DOHH2 (cell line): Measurements from ENCODE around the gene PLCB4.

ENCODE experiments used
- H3F3A ChIP-seq: fragments of 200-600 bp; sonication (generic), shearing (Covaris generic); 2 replicates; pipeline ENCODE4 v1.6.0; 2016; ENCODE audit warnings: antibody characterized with exemption, mild to moderate bottlenecking; ENCODE audit not compliant: control insufficient read depth, insufficient read depth
- H3K27ac ChIP-seq: fragments of 200-600 bp; sonication (generic); 2 replicates; pipeline ENCODE4 v1.5.1; 2014; ENCODE audit warnings: low read depth, mild to moderate bottlenecking, low read length, moderate library complexity
- H3K27me3 ChIP-seq: fragments of 200-600 bp; sonication (generic); 2 replicates; pipeline ENCODE4 v1.6.1; 2014; ENCODE audit warnings: mild to moderate bottlenecking, low read length, mixed read lengths; ENCODE audit not compliant: control insufficient read depth
- H3K36me3 ChIP-seq: fragments of 200-600 bp; sonication (generic); 2 replicates; pipeline ENCODE4 v1.6.1; 2014; ENCODE audit warnings: mild to moderate bottlenecking, low read length, moderate library complexity, mixed read lengths; ENCODE audit not compliant: control insufficient read depth
- H3K4me1 ChIP-seq: fragments of 200-600 bp; sonication (generic); 2 replicates; pipeline ENCODE4 v1.6.1; 2014; ENCODE audit warnings: mild to moderate bottlenecking, low read length, mixed read lengths; ENCODE audit not compliant: control insufficient read depth
- H3K4me2 ChIP-seq: fragments of 200-600 bp; sonication (generic); 2 replicates; pipeline ENCODE4 v1.6.0; 2014; ENCODE audit warnings: mild to moderate bottlenecking, low read length, moderate library complexity
- H3K4me3 ChIP-seq: fragments of 200-600 bp; sonication (generic); 2 replicates; pipeline ENCODE4 v1.5.1; 2014; ENCODE audit warnings: mild to moderate bottlenecking, low read length, mixed read lengths
- H3K79me2 ChIP-seq: fragments of 200-600 bp; sonication (generic); 2 replicates; pipeline ENCODE4 v1.6.1; 2014; ENCODE audit warnings: mild to moderate bottlenecking, low read length, mixed read lengths; ENCODE audit not compliant: control insufficient read depth
- H3K9me2 ChIP-seq: fragments of 200-600 bp; sonication (generic); replicated peaks from 2 replicates; pipeline ENCODE4 v1.6.1; 2014; ENCODE audit warnings: mild to moderate bottlenecking, low read length, mixed read lengths; ENCODE audit not compliant: control insufficient read depth
- H3K9me3 ChIP-seq: fragments of 200-600 bp; sonication (generic); 2 replicates; pipeline ENCODE4 v1.6.1; 2014; ENCODE audit warnings: antibody characterized with exemption, low read length, mixed read lengths; ENCODE audit not compliant: control insufficient read depth, insufficient read depth
- H4K20me1 ChIP-seq: fragments of 200-600 bp; sonication (generic); 2 replicates; pipeline ENCODE4 v1.6.0; 2014; ENCODE audit warnings: low read depth, mild to moderate bottlenecking, antibody characterized with exemption, low read length, moderate library complexity; ENCODE audit not compliant: control insufficient read depth, insufficient read depth
- EZH2phosphoT487 ChIP-seq: fragments of 200-600 bp; sonication (generic); IDR thresholded peaks from 2 replicates; pipeline ENCODE4 v1.6.1; 2017; ENCODE audit warnings: borderline replicate concordance, mild to moderate bottlenecking, antibody characterized with exemption, low read length, moderate library complexity, mixed read lengths
- TF ChIP-seq, protein P1 (sequence below): fragments of 200-600 bp; sonication (generic); IDR thresholded peaks from one replicate; pipeline ENCODE4 v1.5.1; 2014; ENCODE audit warnings: antibody characterized with exemption, mild to moderate bottlenecking, low read depth, low read length; ENCODE audit not compliant: poor library complexity, severe bottlenecking

PLCB4 gene

DNA sequence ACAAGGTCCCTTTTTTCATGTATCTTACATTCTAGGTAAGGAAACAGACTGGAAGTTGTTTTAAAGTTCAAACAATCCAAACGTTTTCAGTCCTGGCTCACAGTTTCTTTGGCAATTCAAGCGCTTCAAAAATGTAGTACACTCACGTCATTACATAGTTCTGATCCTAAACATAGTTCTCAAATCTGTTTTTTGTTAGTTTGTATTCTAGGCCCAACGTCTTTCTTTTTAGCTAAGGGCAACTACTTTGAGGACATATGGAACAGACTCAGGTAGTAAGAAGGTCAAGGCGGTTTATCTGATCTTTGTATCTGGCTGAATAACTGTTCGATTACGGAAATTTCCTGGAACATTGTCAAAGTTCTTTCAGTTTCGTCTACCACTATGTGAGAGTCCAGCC is 36.9 kb upstream of the PLCB4 start:
- Histone ChIP-seq H3K27me3 (no peaks in the 10 kb centered on the region), H3K27ac (no peak overlapping the region), H3F3A (no peaks in the 10 kb centered on the region), H3K4me1 (no peaks in the 10 kb centered on the region), H3K9me2 (no peaks in the 10 kb centered on the region; the same call in 1 of the 2 replicates), H4K20me1 (no peaks in the 10 kb centered on the region), H3K36me3 (no peaks in the 10 kb centered on the region), H3K9me3 (no peaks in the 10 kb centered on the region), H3K4me2 (no peak overlapping the region), H3K79me2 (no peaks in the 10 kb centered on the region), H3K4me3 (no peak overlapping the region)
- no peak for TF ChIP-seq EZH2phosphoT487
- TF ChIP-seq, protein P1, sequence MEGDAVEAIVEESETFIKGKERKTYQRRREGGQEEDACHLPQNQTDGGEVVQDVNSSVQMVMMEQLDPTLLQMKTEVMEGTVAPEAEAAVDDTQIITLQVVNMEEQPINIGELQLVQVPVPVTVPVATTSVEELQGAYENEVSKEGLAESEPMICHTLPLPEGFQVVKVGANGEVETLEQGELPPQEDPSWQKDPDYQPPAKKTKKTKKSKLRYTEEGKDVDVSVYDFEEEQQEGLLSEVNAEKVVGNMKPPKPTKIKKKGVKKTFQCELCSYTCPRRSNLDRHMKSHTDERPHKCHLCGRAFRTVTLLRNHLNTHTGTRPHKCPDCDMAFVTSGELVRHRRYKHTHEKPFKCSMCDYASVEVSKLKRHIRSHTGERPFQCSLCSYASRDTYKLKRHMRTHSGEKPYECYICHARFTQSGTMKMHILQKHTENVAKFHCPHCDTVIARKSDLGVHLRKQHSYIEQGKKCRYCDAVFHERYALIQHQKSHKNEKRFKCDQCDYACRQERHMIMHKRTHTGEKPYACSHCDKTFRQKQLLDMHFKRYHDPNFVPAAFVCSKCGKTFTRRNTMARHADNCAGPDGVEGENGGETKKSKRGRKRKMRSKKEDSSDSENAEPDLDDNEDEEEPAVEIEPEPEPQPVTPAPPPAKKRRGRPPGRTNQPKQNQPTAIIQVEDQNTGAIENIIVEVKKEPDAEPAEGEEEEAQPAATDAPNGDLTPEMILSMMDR, result no peak

DNA sequence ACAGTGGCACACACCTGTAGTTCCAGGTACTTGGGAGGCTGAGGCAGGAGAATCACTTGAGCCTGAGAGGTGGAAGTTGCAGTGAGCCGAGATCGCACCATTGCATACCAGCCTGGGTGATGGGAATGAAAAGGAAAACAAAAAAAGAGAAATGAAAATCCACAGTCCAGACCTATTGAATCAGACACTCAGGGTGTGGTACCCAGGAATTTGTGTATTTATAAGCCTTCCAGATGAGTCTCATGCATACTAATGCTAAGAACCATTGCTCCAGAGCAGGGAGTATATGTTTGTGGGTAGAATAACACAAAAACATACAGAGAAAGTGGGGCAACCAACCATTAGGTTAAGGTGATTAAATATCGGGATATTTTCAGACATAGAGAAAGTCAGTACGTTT is 36.1 kb upstream of the PLCB4 start:
- Histone ChIP-seq H3K9me2 (no peaks in the 10 kb centered on the region; the same call in 1 of the 2 replicates), H3K4me3 (no peak overlapping the region), H3K4me2 (no peak overlapping the region), H3K4me1 (no peaks in the 10 kb centered on the region), H3K79me2 (no peaks in the 10 kb centered on the region), H3K9me3 (no peaks in the 10 kb centered on the region), H4K20me1 (no peaks in the 10 kb centered on the region), H3F3A (no peaks in the 10 kb centered on the region), H3K36me3 (no peaks in the 10 kb centered on the region), H3K27me3 (no peaks in the 10 kb centered on the region), H3K27ac (no peak overlapping the region)
- TF ChIP-seq, protein P1, result no peak
- no peak for TF ChIP-seq EZH2phosphoT487

DNA sequence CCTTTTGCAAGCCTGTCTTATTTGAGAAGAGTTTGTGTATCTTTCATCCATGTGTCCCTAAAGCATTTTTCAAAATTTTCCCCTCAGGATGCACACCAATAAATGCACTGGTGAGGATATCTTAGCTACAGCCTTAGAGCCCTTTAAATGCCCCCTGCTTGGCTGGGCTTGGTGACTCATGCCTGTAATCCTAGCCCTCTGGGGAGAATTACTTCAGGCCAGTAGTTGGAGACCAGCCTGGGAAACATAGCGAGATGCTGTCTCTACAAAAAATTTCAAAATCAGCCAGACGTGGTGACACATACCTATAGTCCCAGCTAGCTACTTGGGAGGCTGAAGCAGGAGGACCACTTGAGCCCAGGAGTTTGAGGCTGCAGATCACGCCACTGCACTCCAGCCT is 33.8 kb upstream of the PLCB4 start:
- TF ChIP-seq, protein P1, result no peak
- no peak for TF ChIP-seq EZH2phosphoT487
- Histone ChIP-seq H4K20me1 (no peaks in the 10 kb centered on the region), H3K4me1 (no peaks in the 10 kb centered on the region), H3K4me3 (no peak overlapping the region), H3K4me2 (no peak overlapping the region), H3K27ac (no peak overlapping the region), H3K9me3 (no peaks in the 10 kb centered on the region), H3K9me2 (no peaks in the 10 kb centered on the region), H3K36me3 (no peaks in the 10 kb centered on the region), H3K79me2 (no peaks in the 10 kb centered on the region), H3K27me3 (no peaks in the 10 kb centered on the region), H3F3A (no peaks in the 10 kb centered on the region)

DNA sequence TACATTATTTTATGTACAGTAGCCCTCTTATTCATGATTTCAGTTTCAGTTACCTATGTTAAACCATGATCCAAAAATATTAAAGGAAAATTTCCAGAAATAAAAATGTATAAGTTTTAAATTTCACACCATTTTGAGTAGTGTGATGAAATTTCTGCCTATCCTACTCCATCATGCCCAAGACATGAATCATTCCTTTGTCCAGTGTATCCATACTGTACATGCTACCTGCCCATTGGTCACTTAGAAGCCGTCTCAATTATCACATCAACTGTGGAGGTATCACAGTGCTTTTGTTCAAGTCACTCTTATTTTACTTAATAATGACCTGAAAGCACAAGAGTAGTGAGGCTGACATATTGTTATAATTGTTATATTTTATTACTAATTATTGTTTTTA is 32.3 kb upstream of the PLCB4 start:
- no peaks in the 10 kb centered on the region for H3K79me2 ChIP-seq
- no peaks in the 10 kb centered on the region for H3F3A ChIP-seq
- no peaks in the 10 kb centered on the region for H4K20me1 ChIP-seq
- no peaks in the 10 kb centered on the region for H3K27me3 ChIP-seq
- H3K36me3 ChIP-seq, result no peaks in the 10 kb centered on the region
- no peak overlapping the region for H3K4me2 ChIP-seq
- H3K4me1 ChIP-seq, result no peaks in the 10 kb centered on the region
- no peak overlapping the region for H3K4me3 ChIP-seq
- H3K9me2 ChIP-seq, result no peaks in the 10 kb centered on the region
- no peaks in the 10 kb centered on the region for H3K9me3 ChIP-seq
- no peak overlapping the region for H3K27ac ChIP-seq
- TF ChIP-seq, protein P1, result no peak
- no peak for TF ChIP-seq EZH2phosphoT487
